DMS53 treated with DMSO at 0.1 percent for 48 hours (cell line): ENCODE results near the gene WDR64.
A peak's percentile ranks its signal among the peaks of the same experiment; 100 is the strongest.

Experiments used
- DNase-seq: peaks from one replicate; lab custom pipeline; 2025; ENCODE audit not compliant: unreplicated experiment; lab: John Stamatoyannopoulos, UW

Gene WDR64

GRCh38 chr1:241834733-241835377 is 182.8 kb downstream of the WDR64 start:
- peak; percentile 46 for DNase-seq

GRCh38 chr1:241836941-241837340 is 184.9 kb downstream of the WDR64 start:
- DNase-seq = no peak

DNA sequence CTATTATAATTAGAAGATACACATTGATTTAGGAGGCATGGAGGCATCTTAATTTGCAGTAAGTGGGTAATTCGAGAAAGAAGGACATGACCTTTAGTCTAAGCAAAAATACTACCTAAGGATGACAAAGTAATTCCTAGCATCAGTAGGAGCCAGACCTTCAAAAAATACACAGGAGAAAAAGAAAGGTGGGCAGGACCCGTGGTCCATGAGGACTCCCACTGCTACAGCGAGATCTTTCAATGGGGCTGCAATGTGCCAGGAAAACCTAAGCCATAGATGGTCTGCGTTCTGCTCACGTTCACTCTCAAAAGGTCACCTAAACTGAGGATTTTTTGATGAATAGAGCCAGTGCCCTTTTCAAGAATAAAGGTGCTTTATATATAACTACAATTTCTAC is 185.3 kb downstream of the WDR64 start:
- no peak for DNase-seq

DNA sequence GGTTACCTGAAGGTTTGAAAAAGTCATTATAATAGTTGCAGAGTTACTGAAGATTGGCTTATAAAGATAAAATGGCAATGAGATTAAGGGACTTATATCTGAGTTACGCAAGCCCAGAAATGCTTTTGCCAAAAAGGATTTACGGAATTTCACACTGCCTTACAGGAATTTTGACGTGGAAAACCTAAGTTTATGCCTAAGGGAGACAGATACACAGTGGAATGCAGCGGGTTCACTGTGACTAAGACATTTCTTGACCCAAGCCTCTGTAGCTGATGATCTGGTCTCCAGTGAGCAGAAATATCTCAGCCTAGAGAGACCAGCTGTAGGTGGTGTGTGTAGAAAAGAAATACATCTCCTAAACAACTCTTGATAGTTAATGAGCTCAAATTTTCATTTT is 185.8 kb downstream of the WDR64 start:
- no peak for DNase-seq

- DNase-seq = no peak
These were observed 186.8 kb downstream of the WDR64 start for GRCh38 chr1:241838897-241839296.

DNA sequence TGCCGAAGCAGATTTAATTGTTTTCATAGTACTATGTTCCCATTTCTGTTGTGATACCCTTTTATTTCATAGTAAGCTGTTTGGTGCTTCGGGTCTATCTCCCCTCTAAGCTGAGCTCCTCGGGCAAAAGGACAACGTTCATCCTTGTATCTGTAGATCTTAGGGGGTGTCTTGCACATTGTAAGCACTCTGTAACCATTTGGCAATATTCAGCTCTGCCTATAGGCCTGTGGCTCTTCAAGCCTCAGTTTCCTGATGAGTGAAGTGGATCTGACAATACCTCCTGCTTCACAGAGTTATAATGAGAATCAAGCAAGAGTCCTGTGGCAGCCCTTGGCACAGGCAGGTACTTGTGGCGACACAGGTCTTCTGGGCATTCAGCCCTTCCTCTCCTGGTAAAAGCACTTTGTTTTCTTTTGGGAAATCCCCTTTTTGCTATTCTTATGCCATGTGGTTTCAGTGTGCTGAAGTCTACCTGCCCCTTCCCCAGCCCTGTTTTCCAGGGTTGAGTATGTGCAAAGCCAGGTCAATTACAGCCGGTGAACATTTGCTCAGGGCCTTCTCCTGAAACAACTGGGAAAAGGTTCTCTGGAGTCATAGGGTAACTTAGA is 187.4 kb downstream of the WDR64 start:
- no peak for DNase-seq

DNA sequence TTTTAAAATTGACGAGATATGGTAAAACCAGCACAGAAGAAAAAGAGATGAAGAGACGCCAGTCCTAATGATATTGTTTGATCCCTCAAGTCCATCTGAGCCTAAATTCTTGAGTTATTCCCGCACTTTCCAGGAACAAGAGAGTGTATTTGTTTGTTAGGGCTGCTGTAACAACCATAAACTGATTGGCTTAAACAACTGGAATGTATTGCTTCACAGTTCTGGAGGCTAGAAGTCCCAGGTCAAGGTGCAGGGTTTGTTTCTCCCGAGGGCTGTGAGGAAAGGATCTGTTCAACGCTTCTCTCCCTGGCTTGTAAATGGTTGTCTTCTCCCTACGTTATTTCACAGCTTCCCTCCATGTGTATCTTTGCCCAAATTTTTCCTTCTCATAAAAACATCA is 188.1 kb downstream of the WDR64 start:
- no peak for DNase-seq

DNA sequence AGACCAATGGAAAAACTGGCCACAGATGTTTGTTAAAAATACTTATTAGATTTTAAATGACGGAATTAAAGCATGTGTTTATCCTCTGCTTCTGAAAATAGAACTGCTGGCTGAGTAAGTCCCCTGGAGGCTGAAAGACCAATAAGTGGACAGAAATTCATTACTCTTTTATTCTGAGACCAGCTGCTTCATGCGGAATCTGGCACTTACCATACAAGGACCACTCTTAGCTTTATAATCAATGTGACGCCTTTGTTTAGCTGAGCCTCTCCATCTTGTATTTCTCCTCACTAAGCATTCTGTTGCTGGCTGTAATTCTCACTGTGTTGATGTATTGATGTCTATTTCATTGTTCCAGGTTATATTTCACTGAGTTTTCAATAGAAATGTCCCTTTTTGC is 189.6 kb downstream of the WDR64 start:
- DNase-seq = no peak

GRCh38 chr1:241842565-241842964 is 190.5 kb downstream of the WDR64 start:
- no peak for DNase-seq

GRCh38 chr1:241844593-241844992 is 192.5 kb downstream of the WDR64 start:
- peak; percentile 39 for DNase-seq

GRCh38 chr1:241846375-241846774 is 194.3 kb downstream of the WDR64 start:
- no peak for DNase-seq

DNA sequence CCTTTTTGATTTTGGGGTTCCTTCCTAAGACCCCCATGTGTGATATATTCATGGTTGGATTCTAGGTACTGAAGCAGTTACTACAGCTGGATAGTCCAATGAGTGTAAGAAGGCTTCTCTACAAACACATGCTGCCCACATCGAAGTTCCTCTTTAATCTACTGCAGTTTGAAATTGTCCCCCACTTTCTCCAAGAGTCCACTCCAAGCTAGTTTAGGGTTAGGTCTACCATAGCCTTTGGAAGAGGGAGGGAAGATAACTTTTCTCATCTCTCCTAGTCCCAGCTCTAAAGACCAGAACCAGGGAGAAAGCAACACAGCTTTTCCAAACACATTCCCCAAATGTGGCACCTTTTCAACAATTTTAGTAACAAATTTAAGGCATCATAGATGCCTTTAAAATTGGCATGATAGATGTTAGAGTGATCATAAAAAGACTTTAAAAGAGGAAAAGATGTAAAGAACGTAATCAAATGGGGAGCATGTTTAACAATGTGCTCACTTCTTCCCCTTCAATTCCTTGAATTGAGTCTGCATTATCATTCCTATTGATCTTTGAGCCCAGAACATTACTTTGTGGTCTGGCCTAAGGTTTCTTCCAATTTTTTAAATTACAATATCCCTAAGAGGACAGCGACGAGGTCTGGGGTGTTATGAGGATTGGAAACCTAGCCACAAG is 194.9 kb downstream of the WDR64 start:
- no peak for DNase-seq

- no peak for DNase-seq
These were observed 195.4 kb downstream of the WDR64 start for GRCh38 chr1:241847540-241847795.

DNA sequence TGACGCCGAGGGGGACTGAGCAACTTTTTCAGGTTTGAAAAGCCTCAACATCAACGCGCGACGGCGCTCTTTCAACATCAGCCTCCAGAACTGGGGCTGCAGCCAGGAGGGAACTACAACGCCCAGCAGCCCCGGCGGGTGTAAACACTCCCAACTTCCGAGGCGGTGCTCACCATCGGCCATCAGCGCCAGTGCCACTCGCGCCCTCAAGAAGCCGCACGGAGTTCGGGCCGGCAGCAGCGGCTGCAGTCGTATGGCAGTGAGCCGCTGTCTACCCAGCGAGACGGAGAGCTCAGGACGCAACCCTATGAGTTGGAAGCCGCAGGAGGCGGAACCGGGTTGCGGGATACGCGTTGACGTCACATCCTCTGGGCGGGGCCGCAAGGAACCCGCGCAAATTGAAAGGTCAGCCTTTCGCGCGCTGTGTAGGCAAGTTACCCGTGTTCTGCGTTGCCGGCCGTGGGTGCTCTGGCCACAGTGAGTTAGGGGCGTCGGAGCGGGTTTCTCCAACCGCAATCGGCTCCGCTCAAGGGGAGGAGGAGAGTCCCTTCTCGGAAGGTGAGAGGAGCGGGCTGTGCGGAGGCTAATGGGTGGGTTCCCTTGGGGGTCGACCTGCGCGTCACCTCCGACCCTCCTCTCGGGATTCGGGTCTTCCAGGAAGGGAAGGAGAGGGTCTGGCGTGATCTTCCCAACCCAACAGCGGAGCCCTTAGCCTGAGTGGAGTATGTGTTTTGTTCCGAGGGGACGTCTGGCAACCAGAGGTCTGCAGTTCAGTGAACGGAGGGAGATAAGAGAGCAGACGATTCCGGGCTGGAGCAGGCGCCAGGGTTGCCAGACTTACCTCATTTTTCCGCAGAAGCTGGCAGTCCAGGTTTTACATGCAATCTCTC is 196.0 kb downstream of the WDR64 start, which contains the start of gene EXO1:
Gene EXO1 (plus strand): TSS at position 409 of the 890 bp plus-strand sequence. CDS start 2,222 bp downstream, outside the sequence.
- peak; percentile 93 for DNase-seq

DNA sequence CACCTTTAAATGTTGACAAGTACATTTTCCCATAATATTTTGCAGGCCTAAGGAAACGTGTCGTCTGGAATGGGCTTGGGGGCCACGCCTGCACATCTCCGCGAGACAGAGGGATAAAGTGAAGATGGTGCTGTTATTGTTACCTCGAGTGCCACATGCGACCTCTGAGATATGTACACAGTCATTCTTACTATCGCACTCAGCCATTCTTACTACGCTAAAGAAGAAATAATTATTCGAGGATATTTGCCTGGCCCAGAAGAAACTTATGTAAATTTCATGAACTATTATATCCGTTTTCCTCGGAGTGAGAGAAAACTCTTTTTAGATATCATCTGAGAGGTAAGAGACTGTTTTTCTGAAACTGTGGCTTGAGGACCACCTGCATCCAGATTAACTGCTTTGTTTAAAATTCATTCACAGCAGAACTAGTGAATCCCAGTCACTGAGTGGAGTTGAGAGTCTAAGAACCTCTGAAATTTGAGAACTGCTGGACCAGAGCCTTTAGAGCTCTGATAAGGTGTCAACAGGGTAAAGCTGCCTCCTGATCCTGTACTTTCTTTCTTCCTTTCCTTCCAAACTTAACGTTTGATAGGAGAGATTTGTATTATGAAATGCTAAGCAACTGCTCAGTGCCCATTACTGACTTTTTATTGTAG is 196.7 kb downstream of the WDR64 start:
- no peak for DNase-seq

DNA sequence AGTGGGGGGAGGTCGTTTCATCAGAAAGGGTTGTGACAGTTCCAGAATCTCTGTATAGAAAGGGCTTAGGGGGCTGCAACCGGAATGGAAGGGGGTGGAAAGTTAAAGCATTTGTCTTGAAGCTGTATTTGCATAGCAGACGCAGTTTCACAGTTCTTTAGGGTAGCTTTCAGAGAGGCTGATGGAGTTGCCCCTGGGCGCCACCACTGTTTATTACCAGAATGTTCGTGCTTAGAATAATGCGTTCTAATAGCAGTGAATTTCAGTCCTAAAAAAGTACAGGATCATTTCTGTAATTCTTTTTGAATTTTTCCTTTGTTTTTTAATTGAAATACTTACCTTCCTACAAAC is 197.2 kb downstream of the WDR64 start:
- DNase-seq = no peak
